ENCODE results near the gene DHRS2. TPM values are rescaled to one million over a fixed set of nuclear protein-coding genes. Genes with fewer than 3 reads are reported as not detected.

DHRS2 gene
- total and polyA plus RNA-seq, 2 of the 13 experiments (the other 11 are each of a cell fraction or from before 2014, with no cell fraction given): 1,621 to 3,021 TPM

DNA sequence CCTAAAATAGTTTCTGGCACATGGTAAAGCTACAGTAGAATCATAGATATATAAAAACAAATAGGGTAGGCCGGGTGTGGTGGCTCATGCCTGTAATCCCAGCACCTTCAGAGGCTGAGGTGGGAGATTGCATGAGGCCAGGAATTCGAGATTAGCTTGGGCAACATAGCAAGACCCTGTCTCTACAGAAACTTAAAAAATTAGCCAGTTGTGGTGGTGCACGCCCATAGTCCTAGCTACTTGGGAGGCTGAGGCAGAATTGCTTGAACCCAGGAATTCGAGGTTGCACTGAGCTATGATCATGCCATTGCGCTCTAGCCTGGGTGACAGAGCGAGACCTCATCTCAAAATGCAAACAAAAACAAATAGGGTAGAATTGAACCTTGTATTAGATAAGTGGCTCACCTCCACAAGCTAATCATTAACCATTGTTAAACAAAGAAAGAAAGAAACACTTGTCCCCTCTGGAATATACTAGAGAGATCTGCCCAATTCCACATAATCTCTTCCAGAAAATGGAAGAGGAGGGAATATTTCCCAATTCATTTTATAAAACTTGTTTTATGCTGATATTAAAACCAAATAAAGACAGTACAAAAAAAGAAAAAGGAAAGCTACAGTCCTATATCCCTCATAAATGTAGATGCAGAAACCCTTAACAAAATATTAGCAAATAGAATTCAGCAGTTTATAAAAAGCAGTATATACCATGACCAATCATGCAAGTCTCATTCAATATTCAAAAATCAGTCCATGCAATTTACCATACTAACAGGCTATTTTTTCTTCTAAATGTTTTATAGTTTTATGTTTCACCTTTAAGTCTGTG is 22.7 kb upstream of the DHRS2 start (continued):
- TF ChIP-seq GMEB2 (CRISPR knock-in tag; IDR thresholded peaks at IDR 0.05; ENCODE audit: low read depth) (no peak), ZNF136 (CRISPR knock-in tag; IDR thresholded peaks at IDR 0.05; ENCODE audit: low read depth) (peak; percentile 57; the same call in 1 of the 2 replicates), SSRP1 (CRISPR knock-in tag; IDR thresholded peaks at IDR 0.05) (peak; percentile 99), ZNF589 (CRISPR knock-in tag; conservative IDR thresholded peaks at IDR 0.05) (no peak), FOXK2 (IDR thresholded peaks at IDR 0.05) (peak; percentile 81), MBNL3 (CRISPR knock-in tag; conservative IDR thresholded peaks at IDR 0.05) (no peak), ZNF841 (CRISPR knock-in tag; IDR thresholded peaks at IDR 0.05; ENCODE audit: borderline replicate concordance) (no peak), ZNF879 (CRISPR knock-in tag; IDR thresholded peaks at IDR 0.05) (no peak), KLF16 (CRISPR knock-in tag; IDR thresholded peaks at IDR 0.05) (peak in 1 of 2 experiments; percentile 74; a peak in 1 of 4 replicates), POLR2AphosphoS2 (IDR thresholded peaks at IDR 0.05; ENCODE audit: low read depth, low read length) (no peak), HMG20A (CRISPR knock-in tag; IDR thresholded peaks at IDR 0.05; ENCODE audit: borderline replicate concordance) (peak; percentile 87), TCF12 (IDR thresholded peaks at IDR 0.05) (no peak), TCF12 (CRISPR knock-in tag; IDR thresholded peaks at IDR 0.05) (no peak), MEF2D (CRISPR knock-in tag; IDR thresholded peaks at IDR 0.05) (peak; percentile 82), IKZF4 (CRISPR knock-in tag; IDR thresholded peaks at IDR 0.05; ENCODE audit: borderline replicate concordance, low read depth, not compliant biosample characterization) (no peak), NFYC (CRISPR knock-in tag; IDR thresholded peaks at IDR 0.05) (peak; percentile 36; the same call in 1 of the 2 replicates), JDP2 (CRISPR knock-in tag; IDR thresholded peaks at IDR 0.05; ENCODE audit: borderline replicate concordance) (no peak), KDM6A (CRISPR knock-in tag; IDR thresholded peaks at IDR 0.05; ENCODE audit: low read depth) (peak; percentile 92), ZNF510 (CRISPR knock-in tag; IDR thresholded peaks at IDR 0.05; ENCODE audit: low read depth) (no peak), ZBTB7B (CRISPR knock-in tag; IDR thresholded peaks at IDR 0.05) (peak; percentile 79), CREM (IDR thresholded peaks at IDR 0.05) (peak; percentile 81), CREM (CRISPR knock-in tag; IDR thresholded peaks at IDR 0.05) (no peak), NCOA5 (CRISPR knock-in tag; IDR thresholded peaks at IDR 0.05) (no peak), AHR (CRISPR knock-in tag; IDR thresholded peaks at IDR 0.05) (peak; percentile 92), ZNF160 (CRISPR knock-in tag; IDR thresholded peaks at IDR 0.05) (no peak)
- TF ChIP-seq, protein P1, sequence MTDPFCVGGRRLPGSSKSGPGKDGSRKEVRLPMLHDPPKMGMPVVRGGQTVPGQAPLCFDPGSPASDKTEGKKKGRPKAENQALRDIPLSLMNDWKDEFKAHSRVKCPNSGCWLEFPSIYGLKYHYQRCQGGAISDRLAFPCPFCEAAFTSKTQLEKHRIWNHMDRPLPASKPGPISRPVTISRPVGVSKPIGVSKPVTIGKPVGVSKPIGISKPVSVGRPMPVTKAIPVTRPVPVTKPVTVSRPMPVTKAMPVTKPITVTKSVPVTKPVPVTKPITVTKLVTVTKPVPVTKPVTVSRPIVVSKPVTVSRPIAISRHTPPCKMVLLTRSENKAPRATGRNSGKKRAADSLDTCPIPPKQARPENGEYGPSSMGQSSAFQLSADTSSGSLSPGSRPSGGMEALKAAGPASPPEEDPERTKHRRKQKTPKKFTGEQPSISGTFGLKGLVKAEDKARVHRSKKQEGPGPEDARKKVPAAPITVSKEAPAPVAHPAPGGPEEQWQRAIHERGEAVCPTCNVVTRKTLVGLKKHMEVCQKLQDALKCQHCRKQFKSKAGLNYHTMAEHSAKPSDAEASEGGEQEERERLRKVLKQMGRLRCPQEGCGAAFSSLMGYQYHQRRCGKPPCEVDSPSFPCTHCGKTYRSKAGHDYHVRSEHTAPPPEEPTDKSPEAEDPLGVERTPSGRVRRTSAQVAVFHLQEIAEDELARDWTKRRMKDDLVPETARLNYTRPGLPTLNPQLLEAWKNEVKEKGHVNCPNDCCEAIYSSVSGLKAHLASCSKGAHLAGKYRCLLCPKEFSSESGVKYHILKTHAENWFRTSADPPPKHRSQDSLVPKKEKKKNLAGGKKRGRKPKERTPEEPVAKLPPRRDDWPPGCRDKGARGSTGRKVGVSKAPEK (CRISPR knock-in tag; IDR thresholded peaks at IDR 0.05; ENCODE audit: borderline replicate concordance): no peak
- TF ChIP-seq, protein P2, sequence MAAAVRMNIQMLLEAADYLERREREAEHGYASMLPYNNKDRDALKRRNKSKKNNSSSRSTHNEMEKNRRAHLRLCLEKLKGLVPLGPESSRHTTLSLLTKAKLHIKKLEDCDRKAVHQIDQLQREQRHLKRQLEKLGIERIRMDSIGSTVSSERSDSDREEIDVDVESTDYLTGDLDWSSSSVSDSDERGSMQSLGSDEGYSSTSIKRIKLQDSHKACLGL (CRISPR knock-in tag; IDR thresholded peaks at IDR 0.05): no peak

Measured in HepG2 (cell line).